HG03354 (cell line): Measurements from ENCODE around the gene MEX3D.

Source experiments
- ATAC-seq: cut with Tn5 transposase; IDR thresholded peaks from one replicate; pipeline ENCODE4 v1.9.1; 2021; ENCODE audit warnings: mild to moderate bottlenecking; ENCODE audit not compliant: unreplicated experiment, poor library complexity, severe bottlenecking

MEX3D gene

DNA sequence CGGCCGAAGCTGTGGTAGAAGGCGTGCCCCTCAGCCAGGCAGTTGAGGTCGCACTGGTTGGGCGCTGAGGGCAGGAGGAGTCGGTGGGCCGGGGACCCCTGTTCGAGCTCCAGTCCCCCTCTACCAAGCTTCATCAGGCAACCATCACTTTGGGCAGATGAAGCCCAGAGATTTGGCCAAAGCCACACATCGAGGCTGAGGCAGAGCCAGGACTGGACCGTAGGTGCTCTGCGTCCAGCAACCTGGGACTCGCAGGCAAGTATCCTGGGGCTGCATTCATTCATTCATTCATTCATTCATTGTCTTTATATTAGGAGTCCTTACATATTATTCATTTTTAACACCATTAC, 59.6 kb downstream of the MEX3D start:
- no peak for ATAC-seq

DNA sequence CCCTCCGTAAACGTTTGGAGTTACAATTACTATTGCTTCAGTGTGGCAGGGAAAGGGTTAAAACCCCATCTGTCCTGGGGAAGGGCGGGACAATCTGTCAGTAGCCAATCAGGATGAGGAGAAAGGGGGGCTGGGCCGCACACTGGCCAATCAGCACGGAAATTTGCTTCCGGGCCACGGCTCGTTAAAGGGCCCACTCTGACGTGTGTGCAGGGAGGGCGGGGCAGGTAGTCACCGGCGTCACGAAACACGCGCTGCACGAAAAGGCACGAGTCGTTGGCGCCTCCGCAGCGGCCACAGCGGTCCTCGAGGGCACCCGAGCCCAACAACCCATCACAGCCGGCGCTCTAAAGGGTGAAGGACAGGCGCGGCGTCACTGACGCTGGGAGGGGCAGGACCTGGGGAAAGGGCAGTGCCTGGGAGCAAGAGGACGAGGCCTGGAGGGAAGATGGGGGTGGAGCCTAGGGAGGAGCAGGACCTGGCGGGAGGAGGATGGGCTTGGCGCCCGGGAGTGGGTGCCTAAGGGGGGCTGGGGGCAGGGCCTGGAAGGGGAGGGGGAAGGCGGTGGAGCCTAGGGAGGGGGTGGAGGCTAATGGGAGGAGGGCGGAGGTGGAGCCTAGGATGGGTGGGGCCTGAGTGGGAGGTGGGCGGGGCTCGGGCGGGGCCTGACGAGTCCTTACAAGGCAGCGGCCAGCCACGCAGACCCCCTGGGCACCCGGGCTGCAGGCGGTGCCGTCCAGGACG, 60.2 kb downstream of the MEX3D start:
- no peak for ATAC-seq

DNA sequence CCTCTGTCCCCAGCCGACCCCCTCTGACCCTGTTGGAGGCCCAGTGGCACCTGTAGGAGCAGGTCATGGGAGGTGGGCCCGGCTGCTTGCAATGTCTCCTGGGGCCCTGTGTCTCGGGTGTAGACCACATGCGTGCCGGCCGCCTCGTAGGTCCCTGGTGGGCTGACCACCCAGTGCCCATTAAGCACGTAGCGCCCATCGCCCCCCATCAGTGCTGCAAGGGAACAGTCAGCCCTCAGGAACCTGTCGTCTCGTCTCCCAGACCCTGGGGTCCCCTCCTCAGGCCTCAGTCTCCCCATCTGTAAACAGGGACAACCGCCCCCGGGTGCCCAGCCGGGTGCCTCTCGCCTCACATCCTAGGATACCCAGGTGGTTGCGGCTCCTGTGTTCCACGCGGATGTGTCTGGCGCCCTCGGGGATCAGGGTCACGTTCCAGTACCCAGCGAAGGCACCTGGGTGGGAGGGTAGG, 60.9 kb downstream of the MEX3D start:
- ATAC-seq: no peak

DNA sequence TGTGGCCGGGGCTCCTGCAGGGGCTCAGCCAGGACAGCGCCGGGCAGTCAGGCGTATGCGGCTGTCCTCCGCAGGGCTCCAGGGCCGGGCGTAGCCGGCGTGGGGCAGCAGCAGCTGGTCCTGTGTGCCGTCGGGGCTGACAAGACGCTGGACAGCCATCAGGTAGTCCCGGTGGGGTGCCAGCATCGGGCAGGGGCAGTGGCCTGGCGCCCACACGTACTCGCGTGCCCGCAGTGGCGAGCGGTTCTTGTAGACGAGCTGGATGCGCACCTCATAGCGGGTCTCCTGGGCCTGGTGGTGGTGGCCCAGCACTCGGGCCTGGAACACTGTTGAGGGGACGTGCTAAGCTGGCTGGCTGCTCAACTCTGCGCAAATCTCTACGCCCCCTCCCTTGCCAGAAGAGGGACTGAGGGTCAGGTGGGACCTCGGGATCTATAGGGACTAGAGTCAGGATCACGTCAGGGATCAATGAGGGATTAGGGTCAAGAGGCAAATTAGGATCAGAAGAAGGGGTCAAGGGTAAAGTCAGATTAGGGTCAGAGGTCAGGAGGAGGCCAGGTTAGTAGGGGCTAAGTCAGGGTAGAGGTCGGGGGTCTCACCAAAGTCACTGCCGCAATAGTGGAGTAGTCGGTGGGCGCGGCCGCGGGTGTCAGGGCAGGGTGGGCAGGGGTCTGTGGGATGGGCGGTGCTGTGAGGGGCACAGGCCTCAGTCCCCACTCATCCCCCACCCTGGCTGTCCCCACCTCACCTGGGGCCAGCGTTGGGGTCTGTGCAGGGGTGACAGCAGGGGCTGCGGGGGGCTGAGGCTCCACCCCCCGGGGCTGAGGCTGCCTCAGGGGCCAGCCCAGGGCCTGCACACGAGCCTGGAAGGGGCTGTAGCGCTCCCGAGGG, 61.9 kb downstream of the MEX3D start:
- no peak for ATAC-seq

DNA sequence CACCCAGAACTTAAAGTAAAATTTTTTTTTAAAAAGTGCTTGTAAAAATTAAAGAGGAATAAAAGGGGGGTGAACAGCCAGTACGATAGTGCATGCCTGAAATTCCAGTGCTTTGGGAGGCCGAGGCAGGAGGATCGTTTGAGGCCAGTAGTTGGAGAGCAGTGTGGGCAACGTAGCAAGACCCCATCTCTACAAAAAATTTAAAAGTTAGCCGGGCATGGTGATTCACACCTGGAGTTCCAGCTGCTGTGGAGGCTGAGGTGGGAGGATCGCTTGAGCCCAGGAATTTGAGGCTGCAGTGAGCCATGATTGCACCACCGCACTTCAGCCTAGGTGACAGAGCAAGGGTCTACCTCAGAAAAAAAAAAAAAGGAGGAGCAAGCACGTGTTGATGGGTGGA, 63.1 kb downstream of the MEX3D start:
- no peak for ATAC-seq
